NCI-H345 treated with DMSO at 0.1 percent for 48 hours (cell line): ENCODE results near the gene SPSB1.
A peak's percentile ranks its signal among the peaks of the same experiment; 100 is the strongest.

ENCODE experiments used
- DNase-seq: peaks from one replicate; lab custom pipeline; 2025; ENCODE audit not compliant: unreplicated experiment; lab: John Stamatoyannopoulos, UW

Gene SPSB1

DNA sequence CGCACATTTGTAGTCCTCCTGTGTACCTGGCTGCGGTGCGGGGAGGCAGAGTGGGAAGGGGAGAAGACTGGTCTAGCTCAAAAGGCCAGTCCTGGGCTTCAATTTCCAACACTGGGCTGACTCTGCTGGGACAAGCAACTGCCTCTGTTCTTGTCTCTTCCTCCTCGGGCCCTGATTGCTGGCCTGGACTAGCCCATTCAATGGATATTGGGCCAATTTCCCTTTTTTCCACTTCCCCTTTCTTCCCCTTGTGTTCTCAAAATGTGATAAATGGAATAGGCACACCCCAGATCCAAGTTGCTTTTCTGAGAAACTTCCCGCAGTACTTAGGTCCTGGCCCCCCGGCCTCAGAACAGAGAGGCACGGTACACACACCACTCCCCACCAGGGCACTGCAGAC, 48.2 kb downstream of the SPSB1 start:
- DNase-seq = no peak

DNA sequence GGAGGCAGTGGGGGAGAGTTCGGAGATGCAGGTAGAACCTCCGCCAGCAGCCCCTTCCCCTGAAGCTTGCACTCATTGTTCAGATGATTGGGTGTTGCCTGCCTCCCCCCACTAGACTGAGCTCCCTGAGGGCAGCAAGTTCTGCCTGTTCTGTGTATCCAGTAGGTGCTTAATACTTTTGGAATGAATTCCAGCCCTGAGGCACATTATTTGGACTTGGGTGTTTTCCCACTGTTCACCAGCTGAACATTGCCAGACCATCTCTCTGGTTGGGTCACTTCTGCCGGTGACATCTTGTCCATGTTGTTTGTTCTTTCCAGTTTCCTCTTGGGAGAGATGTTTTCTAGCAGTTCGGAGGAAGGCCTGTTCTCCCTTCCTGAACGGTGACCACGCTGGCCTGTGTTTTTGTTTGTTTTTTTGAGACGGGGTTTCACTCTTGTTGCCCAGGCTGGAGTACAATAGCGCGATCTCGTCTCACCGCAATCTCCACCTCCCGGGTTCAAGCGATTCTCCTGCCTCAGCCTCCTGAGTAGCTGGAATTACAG, 48.7 kb downstream of the SPSB1 start:
- no peak for DNase-seq

GRCh38 chr1:9343269-9343668, 50.6 kb downstream of the SPSB1 start:
- no peak for DNase-seq

GRCh38 chr1:9344426-9345200, 51.9 kb downstream of the SPSB1 start:
- no peak for DNase-seq

- no peak for DNase-seq
These were observed 52.8 kb downstream of the SPSB1 start for GRCh38 chr1:9345471-9345870.

DNA sequence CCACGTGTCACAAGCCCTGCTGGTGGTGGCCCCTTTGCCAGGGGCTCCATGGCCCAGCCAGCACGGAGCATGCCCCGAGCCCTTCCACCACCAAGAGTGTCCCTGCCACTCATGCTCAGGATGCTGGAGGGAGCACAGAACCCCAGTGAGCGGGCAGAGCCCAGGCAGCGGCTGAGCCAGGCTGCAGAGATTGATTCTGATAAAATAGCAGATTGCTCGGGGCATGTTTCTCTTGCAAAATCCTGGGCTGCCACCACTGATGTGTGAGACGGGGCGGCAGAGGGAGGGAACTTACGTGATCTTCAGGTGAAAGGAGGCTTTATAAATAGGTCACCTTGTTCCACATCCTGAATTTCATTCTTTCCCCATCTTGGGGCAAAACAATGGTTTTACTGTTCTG, 53.2 kb downstream of the SPSB1 start:
- no peak for DNase-seq

DNA sequence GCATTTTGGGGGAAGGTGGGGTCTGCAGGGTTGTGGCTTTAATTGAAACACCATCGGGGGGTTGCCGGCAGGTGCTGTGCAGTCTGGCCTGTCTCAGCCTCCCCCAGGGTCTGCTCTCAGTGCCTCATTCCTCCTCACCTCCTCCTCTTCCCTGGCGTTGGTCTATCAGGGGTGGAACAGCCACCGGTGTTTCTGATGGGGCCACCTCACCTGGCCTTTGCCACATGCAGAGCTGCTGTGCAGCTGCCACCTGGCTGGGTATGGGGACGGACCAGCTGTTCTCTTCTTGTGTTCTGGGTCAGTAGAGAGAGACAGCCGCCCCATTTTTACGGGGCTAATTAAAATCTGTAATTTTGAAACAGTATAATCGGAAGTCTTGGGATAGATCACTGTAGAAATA, 53.9 kb downstream of the SPSB1 start:
- no peak for DNase-seq

DNA sequence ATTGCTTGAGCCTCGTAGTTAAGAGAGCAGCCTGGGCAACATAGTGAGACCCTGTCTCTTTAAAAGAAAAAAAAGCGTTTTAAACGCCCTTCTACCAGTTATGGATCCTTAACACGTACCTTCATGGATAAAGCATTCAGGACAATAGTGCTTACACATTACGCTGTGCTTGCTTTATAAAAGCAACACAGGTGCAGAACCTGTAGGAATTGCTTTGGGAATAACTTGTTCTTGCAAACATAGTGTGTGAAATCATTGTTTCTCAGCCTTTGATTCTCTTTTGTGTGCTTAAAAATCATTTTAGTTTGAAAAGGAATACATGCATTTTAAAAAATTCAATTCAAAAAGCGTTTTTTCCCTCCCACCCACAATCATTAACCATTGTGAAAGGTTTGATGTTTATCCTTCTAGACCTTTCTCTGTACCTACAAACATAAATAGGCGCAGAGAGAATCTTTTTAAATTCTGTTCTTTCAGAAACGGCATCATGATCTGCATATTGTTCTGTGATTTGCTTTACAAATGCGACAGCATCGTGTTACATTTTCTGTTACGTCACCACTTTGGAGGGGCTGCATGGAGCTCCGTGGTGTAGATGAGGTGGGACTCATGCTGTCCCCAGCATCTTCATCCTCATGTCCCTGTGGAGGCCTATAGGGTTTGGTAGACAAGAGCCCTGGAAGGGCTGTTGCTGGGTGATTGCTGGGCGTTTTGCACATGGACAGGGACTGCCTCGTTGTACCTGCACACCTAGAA, 54.6 kb downstream of the SPSB1 start:
- peak; percentile 35 for DNase-seq

- DNase-seq = no peak
These were observed 56.7 kb downstream of the SPSB1 start for GRCh38 chr1:9349331-9349851.

DNA sequence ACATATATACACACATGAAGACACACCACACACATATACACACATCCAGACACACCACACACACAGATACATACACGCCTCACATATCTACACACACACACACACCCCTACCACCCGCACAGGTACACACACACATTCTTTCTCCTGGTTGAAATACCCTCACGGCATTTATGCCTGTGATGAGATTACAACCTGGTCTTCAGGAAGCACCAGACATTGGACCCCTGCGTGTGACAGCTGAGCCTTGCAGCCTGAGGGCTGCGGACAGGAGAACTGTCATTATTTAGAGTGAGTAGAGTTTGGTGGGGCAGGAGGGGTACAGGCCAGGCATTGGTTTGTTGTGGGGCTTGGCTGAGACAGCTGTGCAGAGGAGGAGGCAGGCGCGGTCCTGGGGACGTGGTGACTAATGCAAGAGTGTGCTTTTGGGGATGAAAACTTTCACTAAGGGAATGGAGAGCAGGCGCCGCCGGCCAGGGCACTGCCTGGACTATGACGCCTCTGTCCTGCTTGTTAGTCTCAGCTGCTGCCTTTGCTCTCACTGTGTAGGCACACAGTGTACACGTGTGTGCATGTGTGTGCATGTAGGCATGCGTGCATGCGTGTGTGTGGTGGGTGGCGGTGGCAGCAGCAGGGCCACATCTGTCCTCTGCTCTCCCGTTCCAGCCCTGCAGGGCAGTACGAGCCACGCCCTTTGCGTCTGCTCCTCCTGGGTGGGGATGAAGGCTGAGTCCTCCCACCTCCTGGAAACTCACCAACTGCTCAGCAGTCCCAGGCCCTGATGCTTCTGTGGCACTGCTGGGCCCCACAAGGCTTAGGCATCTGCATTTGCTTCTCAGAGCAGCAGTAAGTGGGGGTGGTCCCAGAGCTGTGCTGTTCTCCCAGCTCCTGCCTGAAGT, 57.6 kb downstream of the SPSB1 start:
- no peak for DNase-seq

DNA sequence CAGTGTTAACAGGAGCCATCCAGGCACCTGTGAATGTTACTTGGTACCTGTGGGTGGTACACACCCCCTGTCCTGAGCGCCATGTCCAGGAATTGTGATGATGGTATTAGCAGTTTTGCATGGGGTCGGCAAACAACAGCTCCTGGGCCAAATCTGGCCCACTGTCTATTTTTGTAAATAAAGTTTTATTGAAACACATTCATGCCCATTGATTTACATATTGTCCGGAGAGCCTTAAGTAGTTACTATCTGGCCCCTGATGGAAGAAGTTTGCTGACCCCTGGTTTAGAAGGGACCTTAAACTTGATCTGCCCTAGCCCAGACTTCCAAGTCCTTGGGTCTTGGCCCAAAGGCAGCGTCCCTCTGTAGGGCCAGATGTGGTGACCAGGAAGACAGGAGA, 58.3 kb downstream of the SPSB1 start:
- no peak for DNase-seq

DNA sequence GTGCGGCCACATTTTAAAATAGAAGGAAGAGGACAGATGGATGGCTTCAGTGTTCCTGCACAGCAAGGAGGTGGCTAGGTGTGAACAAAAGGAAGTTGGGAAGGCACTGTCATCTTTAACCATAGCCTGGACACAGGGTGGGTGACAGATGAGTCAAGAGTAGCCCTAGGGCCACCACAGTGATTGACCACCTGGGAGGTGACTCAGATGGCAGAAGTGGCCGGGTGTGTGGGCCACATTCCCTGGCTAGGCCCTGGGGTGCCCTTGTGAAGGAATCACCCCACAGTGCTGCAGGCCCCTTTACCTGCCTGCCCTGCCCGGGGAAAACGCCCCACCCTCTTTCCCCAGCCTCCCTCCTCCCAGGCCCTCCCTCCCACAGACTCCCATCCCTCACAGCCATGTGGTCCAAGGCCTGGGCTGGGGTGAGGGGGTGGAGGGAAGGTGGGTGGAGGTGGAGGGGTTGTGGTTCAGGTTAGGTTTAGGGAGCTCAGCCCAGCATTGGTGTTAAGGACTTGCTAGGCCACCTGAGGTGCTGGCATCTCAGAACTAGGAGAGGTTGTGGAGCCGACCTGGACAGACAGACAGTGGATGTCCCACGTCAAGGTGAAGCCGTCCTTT, 59.1 kb downstream of the SPSB1 start:
- DNase-seq = no peak

GRCh38 chr1:9352377-9353134, 59.9 kb downstream of the SPSB1 start:
- no peak for DNase-seq

DNA sequence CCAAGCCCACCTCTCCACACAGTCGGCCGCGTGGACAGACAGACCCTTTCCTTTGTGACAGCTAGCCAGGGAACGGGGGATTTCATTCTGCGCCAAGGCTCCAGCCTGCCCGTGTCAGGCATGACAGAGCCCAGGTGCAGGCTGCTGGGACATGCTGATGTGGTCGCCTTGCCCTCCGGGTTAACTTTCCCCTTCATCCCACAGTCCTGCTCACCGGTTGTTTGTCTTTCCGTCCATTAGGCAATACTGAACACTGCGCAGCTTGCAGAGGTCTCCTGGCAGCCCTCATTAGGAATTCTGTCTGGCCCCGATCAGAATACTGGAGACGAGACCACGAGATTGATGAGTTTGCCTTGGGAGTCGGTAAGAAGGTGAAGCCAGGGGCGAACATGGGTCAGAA, 62.8 kb downstream of the SPSB1 start:
- no peak for DNase-seq

DNA sequence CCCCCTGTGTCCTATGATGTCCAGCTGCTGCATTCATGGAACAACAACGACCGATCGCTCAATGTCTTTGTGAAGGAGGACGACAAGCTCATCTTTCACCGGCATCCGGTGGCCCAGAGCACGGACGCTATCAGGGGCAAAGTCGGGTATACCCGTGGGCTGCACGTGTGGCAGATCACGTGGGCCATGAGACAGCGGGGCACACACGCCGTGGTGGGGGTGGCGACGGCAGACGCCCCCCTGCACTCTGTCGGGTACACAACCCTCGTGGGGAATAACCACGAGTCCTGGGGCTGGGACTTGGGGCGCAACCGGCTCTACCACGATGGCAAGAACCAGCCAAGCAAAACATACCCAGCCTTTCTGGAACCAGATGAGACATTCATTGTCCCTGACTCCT, 63.3 kb downstream of the SPSB1 start:
- DNase-seq = no peak

GRCh38 chr1:9356829-9357466, 64.3 kb downstream of the SPSB1 start:
- no peak for DNase-seq

DNA sequence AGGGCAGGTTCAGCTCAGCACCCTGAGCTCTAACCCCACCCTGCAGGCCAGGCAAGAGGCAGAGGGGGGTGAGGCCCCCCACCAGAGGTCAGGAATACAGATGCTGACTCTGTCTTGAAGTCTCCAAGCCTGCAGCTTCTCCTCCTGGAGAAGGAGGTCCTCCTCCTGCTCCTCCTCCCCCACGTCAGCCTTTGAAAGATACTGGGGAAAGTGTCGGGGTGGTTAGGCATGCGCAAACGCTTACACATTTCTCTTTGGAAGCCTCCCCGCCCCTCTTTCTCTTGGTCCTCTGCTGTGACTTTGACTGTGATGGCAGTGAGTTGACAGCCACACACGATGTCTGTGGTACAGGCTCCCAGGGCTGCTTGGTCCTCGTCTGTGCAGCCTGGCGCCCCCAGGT, 65.3 kb downstream of the SPSB1 start:
- no peak for DNase-seq

GRCh38 chr1:9360371-9361064, 67.8 kb downstream of the SPSB1 start:
- no peak for DNase-seq
